RCC 7860 (cell line): Measurements from ENCODE around the gene HMX3.

ENCODE experiments used
- DNase-seq: peaks from one replicate; pipeline ENCODE4 v3.0.0-alpha.2; 2015; ENCODE audit warnings: low spot score
- FAIRE-seq: peaks from 2 replicates; lab custom pipeline; 2012; peaks lifted over from hg19 to GRCh38; lab: Jason Lieb, UNC

HMX3 gene

GRCh38 chr10:123133541-123134342, 2.0 kb upstream of the HMX3 start:
- DNase-seq (no peak), FAIRE-seq (no peak)

DNA sequence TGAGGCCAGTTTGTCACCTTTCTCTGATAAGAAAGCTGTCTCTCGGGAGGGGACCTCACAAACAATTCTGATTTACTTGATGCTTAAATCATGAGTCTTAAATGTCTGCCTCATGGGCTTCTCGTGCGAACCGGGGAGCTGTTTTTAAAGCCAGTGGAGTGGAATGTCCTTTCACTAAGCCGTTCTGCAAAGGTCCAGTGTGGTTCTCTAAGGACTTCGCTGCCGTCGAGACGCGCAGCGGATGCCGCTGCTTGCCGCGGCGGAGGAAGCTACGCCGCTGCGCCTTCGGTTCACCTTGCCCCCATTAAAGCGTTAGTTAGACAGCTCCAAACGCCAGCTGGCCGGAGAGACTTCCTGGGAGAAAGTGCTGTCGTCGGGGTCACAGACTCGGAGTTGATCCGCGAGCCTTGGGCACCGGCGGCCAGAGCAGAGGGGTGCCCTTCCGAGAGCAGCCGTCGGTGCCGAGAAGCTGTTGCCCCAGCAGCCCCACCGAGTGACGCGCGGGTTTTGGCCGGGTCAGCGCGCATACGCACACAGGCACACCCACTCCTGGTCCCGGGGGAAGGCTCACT, 1.3 kb upstream of the HMX3 start:
- no peak for FAIRE-seq
- no peak for DNase-seq

GRCh38 chr10:123134915-123135414, 805 bp upstream of the HMX3 start:
- no peak for FAIRE-seq
- no peak for DNase-seq

DNA sequence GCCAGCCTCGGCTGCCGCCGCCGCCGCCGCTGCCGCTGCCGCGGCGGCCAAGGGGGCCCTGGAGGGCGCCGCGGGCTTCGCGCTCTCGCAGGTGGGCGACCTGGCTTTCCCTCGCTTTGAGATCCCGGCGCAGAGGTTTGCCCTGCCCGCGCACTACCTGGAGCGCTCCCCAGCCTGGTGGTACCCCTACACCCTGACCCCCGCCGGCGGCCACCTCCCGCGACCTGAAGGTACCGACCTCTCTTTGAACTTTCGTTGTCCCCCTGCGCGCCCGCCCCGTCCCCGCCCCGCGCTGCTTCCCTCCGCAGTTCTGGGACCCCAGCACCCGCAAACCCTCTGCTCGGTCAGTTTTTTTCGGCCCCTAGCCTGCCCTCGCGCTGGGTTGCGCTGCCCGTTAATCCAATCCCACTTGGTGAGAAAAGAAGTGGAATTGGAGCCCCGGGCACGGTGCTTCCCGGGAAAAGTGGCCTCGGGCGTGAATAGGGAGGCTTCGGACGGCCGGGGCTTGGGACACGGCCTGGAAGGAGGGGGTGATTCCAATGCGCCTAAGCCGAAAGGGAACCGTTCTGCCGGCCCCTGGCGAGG, 543 bp downstream of the HMX3 start:
- FAIRE-seq = no peak
- DNase-seq = no peak

- FAIRE-seq (no peak), DNase-seq (no peak)
Measured at GRCh38 chr10:123136806-123137642, 1.3 kb downstream of the HMX3 start.

DNA sequence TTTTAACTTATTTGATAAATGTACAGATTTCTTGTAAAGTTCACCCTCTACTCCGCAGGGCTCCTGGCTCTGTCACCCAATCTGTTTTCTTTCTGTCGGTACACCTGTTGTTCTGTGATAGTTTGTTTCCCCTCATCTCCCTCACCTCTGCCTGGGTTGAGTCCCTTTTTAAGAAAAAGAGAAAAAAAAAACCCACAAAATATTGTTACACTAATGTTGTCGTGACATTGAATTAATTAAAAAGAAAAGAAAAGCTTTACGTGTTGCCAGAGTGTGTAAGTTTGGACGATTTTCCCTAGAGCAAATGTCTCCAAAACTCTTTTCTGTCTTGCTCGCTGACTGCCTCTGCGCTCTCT, 3.4 kb downstream of the HMX3 start:
- no peak for FAIRE-seq
- DNase-seq = no peak

- FAIRE-seq = no peak
- no peak for DNase-seq
Measured at GRCh38 chr10:123139521-123140163, 3.9 kb downstream of the HMX3 start.

DNA sequence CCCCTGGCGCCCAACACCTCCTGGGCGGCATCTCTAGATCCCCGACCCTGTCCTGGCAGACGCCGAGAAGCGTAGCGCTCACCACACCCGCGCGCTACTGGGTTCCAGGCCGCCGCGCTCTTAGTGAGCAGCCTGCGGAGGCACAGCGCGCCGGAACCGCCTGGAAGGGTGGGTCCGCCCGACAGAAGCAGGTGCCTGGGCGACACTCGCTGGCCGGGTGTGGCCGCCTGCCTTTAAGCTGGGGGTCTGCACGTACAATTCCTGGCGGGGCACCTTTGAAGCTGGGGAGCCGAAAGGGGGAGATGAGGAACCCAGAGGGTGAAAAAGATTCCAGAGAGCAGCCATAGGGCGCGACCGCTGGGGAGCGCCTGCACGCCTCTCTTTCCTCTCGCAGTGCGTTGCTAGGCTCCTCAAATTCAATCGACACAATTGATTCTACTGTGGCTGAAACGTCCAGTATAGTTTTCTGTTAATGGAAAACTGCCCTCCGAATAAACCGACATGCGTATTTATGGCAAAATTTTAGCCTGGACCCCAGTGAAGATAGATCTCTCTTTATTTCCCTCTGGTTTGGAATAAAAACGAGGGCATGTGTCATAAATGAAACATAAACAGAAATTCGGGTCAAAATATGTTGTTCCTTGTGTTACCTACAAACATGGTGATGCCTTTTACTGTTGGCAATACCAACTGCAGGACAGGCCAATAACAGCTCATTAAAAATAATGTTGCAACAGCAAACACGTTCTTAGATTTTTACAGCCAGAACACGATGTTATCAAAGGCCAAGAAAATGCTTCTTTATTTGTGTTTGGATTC, 4.6 kb downstream of the HMX3 start:
- no peak for DNase-seq
- FAIRE-seq = no peak

DNA sequence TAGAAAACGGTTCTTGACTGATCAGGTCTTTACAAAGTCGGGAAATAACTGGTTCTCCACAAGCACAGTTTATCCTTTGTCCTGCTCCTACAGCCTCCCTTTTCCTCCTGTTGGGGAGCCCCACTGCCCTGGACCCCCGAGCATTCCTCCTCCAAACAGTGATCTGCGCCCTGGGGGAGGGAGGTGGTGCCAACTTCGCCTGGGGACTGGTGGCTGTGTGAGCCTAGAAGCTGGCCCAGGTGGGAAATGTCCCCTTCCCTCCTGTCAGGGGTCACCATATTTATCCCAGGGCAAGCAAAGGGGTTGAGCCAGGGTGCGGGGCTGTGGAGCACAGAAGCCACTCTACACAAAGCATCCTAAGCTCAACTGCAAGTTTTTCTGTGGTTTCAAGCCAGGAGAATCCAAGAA, 5.2 kb downstream of the HMX3 start:
- no peak for DNase-seq
- FAIRE-seq = no peak

GRCh38 chr10:123141791-123142700, 6.3 kb downstream of the HMX3 start:
- FAIRE-seq (no peak), DNase-seq (no peak)

GRCh38 chr10:123142701-123143161, 7.0 kb downstream of the HMX3 start:
- DNase-seq (no peak), FAIRE-seq (no peak)

DNA sequence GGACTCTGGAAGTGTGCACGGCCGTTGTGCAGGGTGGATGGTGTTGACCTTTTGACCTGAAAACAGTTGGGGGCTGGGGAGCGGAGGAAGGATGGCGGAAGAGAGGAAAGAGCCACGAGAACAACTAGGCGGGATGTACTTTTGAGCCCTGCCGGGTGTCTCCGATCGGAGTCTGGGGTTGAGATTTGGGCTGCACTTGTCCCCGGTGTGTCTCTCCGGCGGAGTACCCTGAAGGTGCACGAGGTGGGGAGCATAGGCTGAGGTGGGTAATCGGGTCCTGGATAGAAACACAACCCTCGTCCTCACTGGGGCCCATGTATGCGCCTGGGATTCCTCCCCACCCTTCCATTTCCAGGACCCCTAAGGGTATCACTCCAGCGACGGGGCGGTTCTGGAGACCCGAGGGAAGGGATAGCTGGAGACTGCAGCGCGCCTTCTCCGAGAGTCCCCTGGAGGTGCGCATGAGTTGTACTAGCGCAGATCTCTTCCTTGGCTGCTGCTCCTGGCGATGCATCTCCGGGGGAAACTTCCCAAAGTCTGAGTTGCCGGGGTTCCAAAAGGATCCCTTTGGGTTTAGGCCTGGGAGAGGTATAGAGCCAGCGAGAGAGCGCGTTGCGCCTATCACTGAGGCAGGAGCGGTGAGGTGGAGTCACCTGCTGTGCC, 7.5 kb downstream of the HMX3 start:
- no peak for DNase-seq

GRCh38 chr10:123143825-123144168, 8.0 kb downstream of the HMX3 start:
- no peak for DNase-seq
- no peak for FAIRE-seq

More for the DNA sequence above, 7.5 kb downstream of the HMX3 start:
- FAIRE-seq = no peak

DNA sequence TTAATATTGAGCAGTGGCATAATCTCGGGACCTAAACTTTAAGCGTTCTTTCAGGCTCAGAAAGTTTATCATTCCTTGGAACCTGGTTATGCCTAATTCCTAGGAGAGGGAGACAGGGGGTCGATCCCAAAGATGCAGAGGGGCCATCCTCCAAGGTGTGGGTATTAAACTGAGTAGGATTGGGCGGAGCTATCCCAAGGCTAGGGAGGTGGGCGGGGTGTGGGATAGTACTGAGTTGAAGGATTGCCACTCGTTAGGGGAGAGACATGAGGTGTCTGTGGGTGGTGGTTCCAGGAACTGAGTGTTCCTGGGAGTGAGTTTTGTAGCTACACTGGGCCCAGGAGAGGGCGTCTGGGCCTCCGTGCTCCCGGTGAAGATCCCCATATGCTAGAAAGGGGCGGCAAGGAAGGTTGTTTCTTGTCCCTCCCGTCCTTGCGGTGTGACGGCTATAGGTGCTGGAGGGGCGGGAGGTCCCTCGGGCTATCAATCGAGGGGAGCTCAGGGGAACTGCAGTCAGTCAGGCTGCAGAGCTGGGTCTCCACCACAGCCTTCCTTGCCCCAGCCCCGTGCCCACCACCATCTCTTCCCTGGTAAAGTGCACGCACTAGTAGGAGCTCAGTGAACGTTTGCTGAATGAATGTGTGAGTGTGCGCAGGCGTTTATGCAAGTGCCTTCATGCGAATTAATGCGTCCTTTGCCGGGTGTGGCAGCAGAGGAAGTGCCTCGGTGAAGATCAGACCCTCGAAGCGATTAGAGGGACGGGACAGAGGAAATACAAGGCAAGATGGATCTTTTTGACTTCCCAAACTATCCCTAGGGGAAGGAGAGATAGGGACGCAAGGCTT, 9.1 kb downstream of the HMX3 start:
- DNase-seq (no peak), FAIRE-seq (no peak)

- FAIRE-seq = no peak
Measured at GRCh38 chr10:123145542-123146012, 9.8 kb downstream of the HMX3 start.

DNA sequence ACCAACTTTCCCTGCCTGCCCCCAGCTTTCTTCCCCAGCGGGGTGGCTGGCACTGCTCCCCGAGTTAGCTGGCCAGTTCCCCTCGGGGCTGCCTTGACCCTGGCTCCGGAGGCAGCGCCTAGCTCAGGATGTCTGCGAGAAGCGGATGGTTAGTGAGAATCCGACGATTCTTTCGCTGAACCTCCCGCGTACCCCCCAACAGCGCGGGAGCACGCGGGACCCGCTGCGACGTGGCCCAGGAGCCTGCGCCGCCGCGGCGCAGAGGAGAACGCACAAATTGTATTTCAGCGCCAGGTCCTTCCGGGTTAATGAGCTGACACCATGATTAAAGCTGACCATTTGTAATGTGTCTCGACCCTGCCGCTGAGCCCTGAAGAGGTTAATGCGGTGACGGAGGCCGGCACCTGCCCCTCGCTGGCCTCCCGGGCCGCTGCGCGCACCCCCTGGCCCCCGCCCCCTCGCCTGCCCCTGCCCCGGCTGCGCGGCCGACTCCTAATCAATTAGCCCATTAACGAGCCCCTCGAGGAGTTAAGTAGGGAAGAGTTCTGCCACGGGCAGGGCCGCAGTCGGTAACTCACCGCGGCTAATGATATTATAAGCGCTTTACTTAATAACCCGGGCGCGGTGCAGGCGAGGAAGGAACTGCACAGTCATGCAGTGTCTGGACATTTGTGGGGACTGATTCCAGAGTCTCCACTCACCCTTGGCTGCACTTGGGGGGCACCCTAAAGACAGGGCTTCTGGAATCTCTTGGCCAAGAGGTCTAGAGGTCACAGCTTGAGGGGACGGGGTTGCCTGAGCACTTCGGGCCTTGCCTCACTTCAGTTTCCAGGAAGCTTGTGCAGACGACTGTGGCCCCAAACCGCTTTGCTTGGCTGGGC, 10.5 kb downstream of the HMX3 start:
- FAIRE-seq (no peak), DNase-seq (no peak)

More at GRCh38 chr10:123145542-123146012, 9.8 kb downstream of the HMX3 start:
- no peak for DNase-seq
